Daoy (cell line): Measurements from ENCODE around the gene GPHB5. TPM values are rescaled to one million over a fixed set of nuclear protein-coding genes. Genes with fewer than 3 reads are reported as not detected.
"Not testable (repeated sequence)": the region's sequence is repeated elsewhere in the genome, so short reads cannot be mapped to it uniquely, and the experiment has no call there.

Source experiments
- DNase-seq: peaks from one replicate; pipeline ENCODE4 v3.0.0-alpha.2; 2015; ENCODE audit warnings: low read depth
- total RNA-seq: library from RNA; depleted of rRNA; stranded (reverse); fragments of >200 nt; shearing (Covaris generic); gene quantifications from 2 replicates; pipeline ENCODE4 v1.2.3, GENCODE V29; 2014; rRNA removed

GPHB5 gene, protein sequence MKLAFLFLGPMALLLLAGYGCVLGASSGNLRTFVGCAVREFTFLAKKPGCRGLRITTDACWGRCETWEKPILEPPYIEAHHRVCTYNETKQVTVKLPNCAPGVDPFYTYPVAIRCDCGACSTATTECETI
- total RNA-seq: not detected in 2 replicates

DNA sequence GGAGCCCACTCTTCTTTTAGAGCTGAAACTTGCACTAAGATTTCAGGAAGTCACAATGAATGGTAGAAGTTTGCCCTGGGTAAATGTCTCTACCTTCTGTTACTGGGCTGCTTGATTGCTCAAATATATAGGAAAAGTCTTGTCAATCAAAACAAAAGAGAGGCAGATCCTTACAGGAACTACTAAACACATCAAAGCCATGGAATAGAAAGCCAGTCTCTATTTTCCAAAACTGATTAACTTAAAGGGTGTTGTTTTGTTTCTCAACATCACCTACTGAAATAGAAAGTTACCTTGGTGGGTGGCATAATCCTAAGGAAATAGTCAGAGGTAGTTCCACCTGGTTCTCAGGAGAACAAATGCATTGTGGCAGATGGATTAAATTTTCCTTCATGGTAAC is at the start of gene GPHB5:
Gene GPHB5, minus strand, starts transcription at position 101 of the 400 bp plus-strand sequence. CDS start 1,086 bp downstream, outside the sequence.
- DNase-seq: no peak

GRCh38 chr14:63367742-63368364 is 49.1 kb upstream of the GPHB5 start:
- DNase-seq: no peak

GRCh38 chr14:63362389-63362819 is 43.7 kb upstream of the GPHB5 start:
- no peak for DNase-seq

DNA sequence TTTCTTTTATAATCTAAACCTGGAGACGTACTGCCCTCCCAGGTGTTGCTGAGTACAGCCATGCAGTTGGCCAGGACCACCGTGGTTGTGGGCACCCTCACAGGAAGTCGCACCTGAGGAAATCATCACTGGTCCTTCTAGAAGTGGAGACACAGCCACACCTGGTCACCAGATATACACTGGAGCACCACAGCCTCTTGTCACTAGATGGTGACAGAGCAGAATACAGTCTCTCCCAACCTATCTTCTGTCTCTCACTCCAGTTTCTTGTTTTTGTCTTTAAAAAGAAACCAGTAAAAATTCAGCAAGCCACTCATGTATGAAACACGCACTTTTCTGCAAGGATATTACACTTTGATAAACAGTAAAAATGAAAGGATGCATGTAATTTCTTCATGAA is 43.1 kb upstream of the GPHB5 start:
- no peak for DNase-seq

- no peak for DNase-seq
Observed at GRCh38 chr14:63357841-63358240, 39.1 kb upstream of the GPHB5 start.

GRCh38 chr14:63345826-63346225 is 27.1 kb upstream of the GPHB5 start:
- DNase-seq: no peak

- no peak for DNase-seq
Observed at GRCh38 chr14:63344336-63344735, 25.6 kb upstream of the GPHB5 start.

- DNase-seq: peak; percentile 26
Observed at GRCh38 chr14:63343878-63344277, 25.1 kb upstream of the GPHB5 start.

DNA sequence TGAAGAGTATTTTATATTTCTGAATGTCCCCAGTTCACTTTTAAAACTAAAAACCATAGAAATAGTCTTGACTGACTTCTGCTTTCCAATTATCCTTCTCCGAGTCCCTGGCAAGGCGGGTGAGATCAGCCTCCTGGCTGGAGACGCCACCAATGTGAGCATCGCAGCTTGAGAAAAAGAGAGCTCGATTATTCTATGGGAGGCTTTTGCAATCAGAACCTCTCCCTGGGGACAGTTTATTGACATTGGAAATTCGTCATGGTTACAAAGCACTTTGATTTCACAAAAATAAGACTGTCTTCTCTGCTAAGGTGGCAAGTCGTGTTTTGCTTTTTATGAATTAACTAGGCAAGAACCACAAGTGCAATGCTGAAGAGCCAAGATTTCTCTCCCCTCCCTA is 23.6 kb upstream of the GPHB5 start:
- no peak for DNase-seq

DNA sequence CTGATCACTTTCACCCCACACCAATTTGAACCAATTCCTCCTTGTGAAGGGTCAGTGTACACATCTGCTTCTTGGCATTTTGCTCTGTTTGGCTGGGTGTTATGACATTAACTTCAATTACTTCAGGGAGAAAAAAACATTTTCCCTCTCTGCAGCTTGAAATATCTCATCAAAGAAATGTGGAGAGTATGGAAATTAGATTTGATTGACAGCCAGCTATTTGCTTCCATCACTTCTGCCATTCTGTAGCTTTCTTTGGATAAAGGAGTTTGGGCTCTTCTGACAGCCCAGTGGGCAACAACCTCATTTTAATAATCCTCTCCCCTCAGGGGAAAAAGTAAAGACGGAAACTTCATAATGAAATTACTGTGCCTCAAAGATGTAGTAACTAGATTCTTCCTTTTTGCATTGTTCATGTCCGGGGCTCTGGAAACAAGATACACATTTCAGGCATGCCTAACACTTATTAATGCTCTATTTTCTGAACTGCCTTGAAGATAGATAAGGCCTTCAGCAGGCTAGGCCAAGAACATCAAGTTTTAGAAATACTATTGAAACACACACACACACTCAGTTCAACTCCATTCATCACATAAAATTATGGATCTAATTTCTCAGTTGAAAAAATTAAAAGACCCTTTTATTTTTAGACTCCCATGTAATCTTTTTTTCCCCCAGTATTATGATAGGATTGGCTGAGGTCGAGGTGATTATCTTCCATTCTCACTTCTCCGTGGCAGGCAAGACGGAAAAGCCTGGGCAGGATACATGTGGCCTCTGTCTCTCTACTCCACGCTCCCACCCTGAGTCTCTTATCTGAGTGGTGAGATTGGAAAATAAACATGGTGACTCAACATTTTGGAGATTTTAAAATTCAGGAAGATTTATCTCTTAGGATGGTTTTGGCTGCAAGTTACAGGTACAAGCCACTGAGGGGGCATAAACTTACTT is 10.3 kb upstream of the GPHB5 start:
- DNase-seq: no peak

DNA sequence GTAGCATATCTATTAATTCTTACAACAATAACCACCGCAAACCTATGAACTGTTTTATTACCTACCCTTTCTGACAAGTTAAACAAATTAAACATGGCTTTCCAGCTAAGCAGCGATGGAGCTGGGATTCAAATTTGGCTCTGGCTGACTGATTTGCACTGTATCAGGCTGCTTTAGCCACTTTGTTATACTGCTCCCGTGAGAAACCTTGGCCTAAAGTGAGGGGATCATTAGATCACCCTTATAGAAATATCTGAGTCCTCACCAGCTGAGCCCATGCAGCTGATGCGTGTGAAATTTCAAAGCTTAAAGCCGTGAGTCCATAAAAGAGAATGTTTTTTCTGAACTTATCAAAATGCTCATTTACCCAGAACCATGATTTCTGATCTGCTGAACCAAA is 8.1 kb upstream of the GPHB5 start:
- no peak for DNase-seq

DNA sequence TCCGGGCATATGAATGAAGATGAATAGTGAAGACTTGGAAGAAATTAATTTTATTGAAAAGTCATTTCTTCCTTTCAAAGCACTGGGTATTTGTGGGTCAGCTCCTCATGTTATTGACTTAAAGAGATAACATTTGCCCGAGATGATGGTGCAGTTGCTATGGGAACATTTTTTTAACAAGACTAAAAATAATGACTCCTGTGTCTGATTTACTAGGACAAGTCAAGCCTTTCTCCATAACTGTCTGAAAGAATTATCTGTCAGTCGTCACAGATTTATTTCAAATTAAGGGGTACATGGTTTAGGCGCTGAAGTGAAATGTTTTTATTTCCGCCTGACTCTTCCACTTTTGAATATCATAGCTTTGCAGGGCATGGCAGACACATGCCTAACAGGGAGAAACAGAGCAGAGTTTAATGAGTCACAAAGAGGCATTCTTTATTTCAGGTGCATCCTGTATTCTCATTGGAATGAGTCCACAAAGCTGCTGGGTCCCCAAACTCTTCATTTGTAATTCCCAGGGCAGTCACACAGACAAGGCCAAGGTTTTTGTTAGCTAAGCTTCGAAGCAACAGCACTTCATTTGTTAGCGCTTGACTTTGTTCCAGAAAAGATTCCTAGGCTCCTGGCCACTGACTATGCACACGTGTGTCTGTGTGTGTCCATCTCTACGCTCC is 4.3 kb upstream of the GPHB5 start:
- DNase-seq: no peak

DNA sequence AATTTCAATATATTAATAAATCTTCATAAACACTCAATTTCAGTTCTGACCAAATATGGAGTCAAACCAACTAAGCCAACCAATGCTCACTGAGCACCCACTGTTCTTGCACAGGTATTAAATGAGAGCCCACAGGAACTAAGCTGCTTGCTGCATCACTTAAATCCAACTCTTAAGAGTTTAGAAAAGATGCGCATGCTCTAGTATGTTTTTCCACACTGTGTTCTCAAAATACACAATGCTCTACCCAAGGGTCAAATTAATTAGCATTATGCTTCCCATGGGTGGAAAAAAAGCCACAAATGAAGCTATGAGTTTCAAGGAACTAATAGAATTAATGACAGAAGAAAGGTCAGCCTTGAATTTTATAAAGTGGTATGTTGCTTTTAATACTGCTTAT is 3.7 kb upstream of the GPHB5 start:
- no peak for DNase-seq

GRCh38 chr14:63308723-63309317 is 9.9 kb downstream of the GPHB5 start:
- DNase-seq: peak; percentile 30

GRCh38 chr14:63304429-63304828 is 14.3 kb downstream of the GPHB5 start:
- DNase-seq: not testable (repeated sequence)

- DNase-seq: no peak
Observed at GRCh38 chr14:63301891-63302534, 16.7 kb downstream of the GPHB5 start.

- no peak for DNase-seq
Observed at GRCh38 chr14:63300854-63301253, 17.9 kb downstream of the GPHB5 start.

DNA sequence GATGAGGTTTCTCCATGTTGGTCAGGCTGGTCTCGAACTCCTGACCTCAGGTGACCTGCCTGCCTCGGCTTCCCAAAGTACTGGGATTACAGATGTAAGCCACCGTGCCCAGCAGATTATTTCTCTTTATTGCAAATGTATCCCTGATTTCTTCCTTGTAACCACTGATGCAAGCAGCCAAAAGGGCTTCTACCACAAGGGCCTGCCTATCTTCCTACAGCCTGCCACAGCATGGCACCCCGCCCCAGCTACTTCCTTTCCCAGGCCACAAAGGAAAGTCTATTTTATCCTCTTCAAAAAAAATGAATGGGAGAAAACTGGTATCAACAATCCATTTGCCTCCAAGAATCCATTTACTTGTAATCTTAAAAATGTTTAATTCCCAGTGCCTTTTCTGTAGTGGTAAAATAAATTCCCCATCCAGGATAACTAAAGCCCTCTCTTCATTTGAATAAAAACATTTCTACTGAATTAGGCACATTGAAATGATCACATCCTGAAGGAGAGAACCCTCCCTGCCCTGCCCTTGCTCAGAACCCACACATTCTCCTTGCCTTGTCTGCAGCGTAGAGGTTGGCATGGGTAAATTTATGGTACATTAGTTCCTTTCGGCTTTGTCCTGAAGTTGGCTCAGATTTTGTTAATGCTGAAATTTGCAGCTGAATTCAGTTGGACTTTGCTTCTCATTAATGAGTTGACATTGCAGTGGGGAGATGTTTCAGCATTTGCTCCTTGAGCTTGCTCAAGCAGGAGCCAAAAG is 19.2 kb downstream of the GPHB5 start:
- DNase-seq: no peak

- DNase-seq: no peak
Observed at GRCh38 chr14:63297372-63298063, 21.2 kb downstream of the GPHB5 start.

DNA sequence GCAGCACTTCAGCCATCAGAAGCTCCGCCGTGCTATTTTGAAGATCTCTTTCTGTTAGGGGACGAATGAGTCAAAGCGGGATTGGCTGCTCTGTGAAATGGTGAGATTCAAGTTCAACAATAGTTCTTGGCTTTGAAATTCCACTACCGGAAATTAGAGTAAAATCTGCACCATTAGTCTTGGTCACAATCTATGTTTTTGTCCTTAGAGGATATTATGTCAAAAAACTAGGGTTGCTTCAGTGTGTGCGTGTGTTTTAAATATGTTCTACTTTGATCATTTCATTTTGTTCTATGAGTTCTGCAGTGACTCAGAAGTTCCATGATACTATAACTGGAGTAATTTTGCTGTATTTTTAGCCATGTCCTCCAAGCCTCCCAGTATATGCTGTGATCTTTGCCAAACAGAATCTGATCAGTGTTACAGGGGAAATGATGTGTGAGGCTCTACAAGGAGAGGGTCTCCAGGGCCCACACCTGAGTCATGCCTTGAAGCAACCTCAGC is 22.6 kb downstream of the GPHB5 start:
- DNase-seq: no peak
